ENCODE measurements around the gene CTU2. TPM values are rescaled to one million over a fixed set of nuclear protein-coding genes. Genes with fewer than 3 reads are reported as not detected.
A peak's percentile ranks its signal among the peaks of the same experiment; 100 is the strongest.

Gene CTU2
- total RNA-seq, 4 donors from 2014 or later = 2.8 to 5.6 (median 4.2) TPM; not detected in 1

DNA sequence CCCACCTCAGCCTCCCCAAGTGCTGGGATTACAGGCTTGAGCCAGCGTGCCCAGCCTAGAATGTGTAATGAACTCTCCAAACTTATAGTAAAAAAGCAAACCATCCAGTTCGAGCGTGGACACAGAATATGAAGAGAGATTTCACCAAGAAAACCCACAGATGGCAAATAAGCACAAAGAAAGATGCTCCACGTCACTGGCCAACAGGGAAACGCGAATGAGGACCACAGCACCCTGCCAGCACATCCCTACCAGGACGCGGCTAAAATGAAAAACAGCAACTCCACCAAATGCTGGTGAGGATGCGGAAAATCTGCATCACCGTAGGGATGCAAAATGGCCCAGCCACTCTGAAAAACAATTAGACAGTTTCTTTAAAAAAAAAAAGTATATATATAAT is 44.8 kb upstream of the CTU2 start:
- intact Hi-C loops (cut with DNase I; ENCODE audit: low total_unique reads) (no loop called here), in situ Hi-C loops (cut with MboI; ENCODE audit: low pct_ligation_motif_present in 1 of 4, low pct_unique_long_range_greater_than_20kb in 1 of 4, low sequenced_read_pairs in 3 of 4) (no loop called here)
- Histone ChIP-seq H3K27ac (no peak overlapping the region), H3K9me3 (no peaks in the 10 kb centered on the region), H3K4me3 (no peak overlapping the region), H3K27me3 (no peaks in the 10 kb centered on the region), H3K4me1 (peaks cover 0 to 25% (median 14%) of the 10 kb centered on the region in 4 donors), H3K36me3 (no peaks in the 10 kb centered on the region)
- DNase-seq = no peak
- TF ChIP-seq, protein P1, sequence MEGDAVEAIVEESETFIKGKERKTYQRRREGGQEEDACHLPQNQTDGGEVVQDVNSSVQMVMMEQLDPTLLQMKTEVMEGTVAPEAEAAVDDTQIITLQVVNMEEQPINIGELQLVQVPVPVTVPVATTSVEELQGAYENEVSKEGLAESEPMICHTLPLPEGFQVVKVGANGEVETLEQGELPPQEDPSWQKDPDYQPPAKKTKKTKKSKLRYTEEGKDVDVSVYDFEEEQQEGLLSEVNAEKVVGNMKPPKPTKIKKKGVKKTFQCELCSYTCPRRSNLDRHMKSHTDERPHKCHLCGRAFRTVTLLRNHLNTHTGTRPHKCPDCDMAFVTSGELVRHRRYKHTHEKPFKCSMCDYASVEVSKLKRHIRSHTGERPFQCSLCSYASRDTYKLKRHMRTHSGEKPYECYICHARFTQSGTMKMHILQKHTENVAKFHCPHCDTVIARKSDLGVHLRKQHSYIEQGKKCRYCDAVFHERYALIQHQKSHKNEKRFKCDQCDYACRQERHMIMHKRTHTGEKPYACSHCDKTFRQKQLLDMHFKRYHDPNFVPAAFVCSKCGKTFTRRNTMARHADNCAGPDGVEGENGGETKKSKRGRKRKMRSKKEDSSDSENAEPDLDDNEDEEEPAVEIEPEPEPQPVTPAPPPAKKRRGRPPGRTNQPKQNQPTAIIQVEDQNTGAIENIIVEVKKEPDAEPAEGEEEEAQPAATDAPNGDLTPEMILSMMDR (IDR thresholded peaks at IDR 0.05) = no peak
- WGBS, 2 donors (ENCODE audit: low coverage in 1 of 2) = 78 to 81% methylated on average over 2 to 10 of the region's 10 CpGs

DNA sequence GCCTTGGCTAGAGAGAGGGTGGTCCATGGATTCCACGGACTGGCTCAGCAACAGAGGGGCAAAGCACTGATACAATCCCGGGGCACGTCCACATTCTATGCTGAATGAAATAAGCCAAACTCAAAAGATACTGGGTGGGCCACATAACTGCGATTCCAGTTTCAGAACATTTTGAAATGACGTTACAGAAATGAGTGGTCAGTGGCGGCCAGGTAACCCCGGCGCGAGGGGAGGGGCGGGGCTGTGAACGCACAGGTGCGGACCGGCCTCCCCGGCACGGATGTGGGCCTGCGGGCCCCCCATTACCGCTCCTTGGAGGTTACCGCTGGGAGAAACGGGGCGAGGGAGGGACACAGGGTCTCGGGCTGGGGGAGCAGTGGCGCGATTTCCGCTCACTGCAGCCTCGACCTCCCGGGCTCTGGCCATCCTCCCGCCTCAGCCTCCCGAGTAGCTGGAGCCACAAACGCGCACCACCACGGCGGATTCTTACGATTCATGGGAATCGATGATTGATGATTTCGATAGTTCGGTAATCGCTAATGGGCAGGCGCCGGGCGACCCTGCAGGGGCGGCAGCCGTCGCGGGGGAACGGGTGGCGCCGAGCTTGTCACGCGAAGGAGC is 44.0 kb upstream of the CTU2 start:
- peak overlapping the region; percentile 55 to 94 (median 80) for H3K4me3 ChIP-seq
- H3K27ac ChIP-seq = peak overlapping the region; percentile 84 to 94 (median 90)
- no peaks in the 10 kb centered on the region for H3K9me3 ChIP-seq
- DNase-seq = peak; percentile 46
- in situ Hi-C loops (cut with MboI; ENCODE audit: low pct_ligation_motif_present in 1 of 4, low pct_unique_long_range_greater_than_20kb in 1 of 4, low sequenced_read_pairs in 3 of 4) (no loop called here), intact Hi-C loops (cut with DNase I; ENCODE audit: low total_unique reads) (no loop called here)
- H3K36me3 ChIP-seq = no peaks in the 10 kb centered on the region
- H3K27me3 ChIP-seq = no peaks in the 10 kb centered on the region
- WGBS, 2 donors (ENCODE audit: low coverage in 1 of 2) = 1 to 19% methylated on average over 3 to 46 of the region's 49 CpGs
- TF ChIP-seq EP300 (IDR thresholded peaks at IDR 0.05; ENCODE audit: low read depth) (no peak), POLR2AphosphoS5 (IDR thresholded peaks at IDR 0.05) (no peak), POLR2A (IDR thresholded peaks at IDR 0.05) (no peak)
- TF ChIP-seq, protein P1 (IDR thresholded peaks at IDR 0.05) = no peak
- peaks cover 0 to 25% (median 14%) of the 10 kb centered on the region in 4 donors for H3K4me1 ChIP-seq

DNA sequence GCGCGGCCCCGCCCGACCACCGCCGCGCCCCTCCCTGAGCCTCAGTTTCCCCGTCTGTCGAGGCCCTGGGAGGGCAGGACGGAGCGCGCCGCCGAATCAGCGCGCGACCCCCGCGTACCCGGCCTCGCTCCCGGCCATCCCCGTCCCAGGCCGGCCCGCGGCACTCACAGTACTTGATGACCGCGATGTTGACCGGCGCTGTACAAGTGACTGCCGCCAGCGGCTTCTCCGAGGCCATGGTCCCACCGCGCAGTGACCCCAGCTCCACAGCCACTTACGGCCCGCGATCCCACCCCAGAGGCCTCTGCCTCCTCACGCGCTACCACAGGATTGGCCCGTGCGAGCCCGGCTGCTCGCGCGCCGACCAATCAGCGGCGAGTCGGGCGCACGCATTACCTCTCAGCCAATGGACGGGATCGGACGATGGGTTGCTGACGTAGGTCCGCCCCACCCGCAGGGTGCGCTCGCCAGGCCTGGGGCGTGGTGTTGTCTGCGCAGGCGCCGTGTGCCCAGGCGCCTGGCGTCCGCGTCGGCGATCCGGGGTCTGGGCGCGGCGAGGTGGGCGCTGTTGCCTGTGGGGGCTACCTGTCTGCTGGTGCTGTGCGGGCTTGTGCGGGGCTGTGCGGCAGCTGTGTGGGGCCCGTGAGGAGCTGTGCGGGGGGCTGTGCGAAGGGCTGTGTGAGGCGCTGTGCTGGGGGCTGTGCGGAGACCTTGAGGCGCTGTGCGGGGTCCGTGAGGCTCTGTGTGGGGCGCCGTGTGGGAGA is 43.3 kb upstream of the CTU2 start, which contains the start of gene MVD:
TSS of gene MVD (minus strand) at position 249 of the 764 bp plus-strand sequence. CDS start at position 238, 11 bp downstream.
- intact Hi-C loops (cut with DNase I; ENCODE audit: low total_unique reads) = no loop called here
- Histone ChIP-seq H3K27me3 (no peaks in the 10 kb centered on the region), H3K36me3 (no peaks in the 10 kb centered on the region), H3K27ac (peak within 1 kb of the TSS; percentile 84 to 94 (median 90)), H3K4me1 (peaks cover 0 to 25% (median 14%) of the 10 kb centered on the region in 4 donors), H3K9me3 (no peaks in the 10 kb centered on the region), H3K4me3 (peak within 1 kb of the TSS; percentile 55 to 94 (median 80))
- 2% methylated on average over 48 of the region's 88 CpGs; no CpG with 5 or more reads in 1 of the 2 donors for WGBS, 2 donors (ENCODE audit: low coverage in 1 of 2)
- TF ChIP-seq POLR2AphosphoS5 (IDR thresholded peaks at IDR 0.05) = peak; percentile 92 to 97 (median 92)
- peak; percentile 95 for TF ChIP-seq POLR2A (IDR thresholded peaks at IDR 0.05)
- TF ChIP-seq, protein P1 (IDR thresholded peaks at IDR 0.05) = no peak
- DNase-seq = peak; percentile 98
- in situ Hi-C loops (cut with MboI; ENCODE audit: low pct_ligation_motif_present in 1 of 4, low pct_unique_long_range_greater_than_20kb in 1 of 4, low sequenced_read_pairs in 3 of 4) = no loop called here

DNA sequence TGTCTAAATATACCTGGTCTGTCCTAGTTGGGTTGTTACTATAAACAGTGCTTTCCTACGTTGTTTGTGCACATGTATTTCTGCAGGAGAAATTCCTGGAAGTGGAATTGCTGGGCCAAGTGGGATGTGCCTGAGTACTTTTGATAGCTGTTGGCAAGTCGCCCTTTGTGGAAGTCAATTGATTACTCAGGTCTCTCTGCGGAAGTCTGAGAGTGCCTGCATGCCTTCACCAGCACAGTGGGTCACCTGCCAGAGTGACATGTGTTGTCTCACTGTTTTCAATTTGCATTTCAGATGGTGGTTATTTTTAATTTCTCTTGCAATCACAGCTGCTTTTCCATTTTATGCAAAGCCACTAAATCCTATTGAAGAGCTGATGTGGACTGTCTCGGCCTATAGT is 41.2 kb upstream of the CTU2 start:
- H3K9me3 ChIP-seq = no peaks in the 10 kb centered on the region
- no peak overlapping the region for H3K27ac ChIP-seq
- H3K4me3 ChIP-seq = no peak overlapping the region
- intact Hi-C loops (cut with DNase I; ENCODE audit: low total_unique reads) (no loop called here), in situ Hi-C loops (cut with MboI; ENCODE audit: low pct_ligation_motif_present in 1 of 4, low pct_unique_long_range_greater_than_20kb in 1 of 4, low sequenced_read_pairs in 3 of 4) (no loop called here)
- no peak for DNase-seq
- H3K27me3 ChIP-seq = no peaks in the 10 kb centered on the region
- H3K4me1 ChIP-seq = peaks cover 0 to 21% (median 14%) of the 10 kb centered on the region in 4 donors
- H3K36me3 ChIP-seq = no peaks in the 10 kb centered on the region
- TF ChIP-seq, protein P1 (IDR thresholded peaks at IDR 0.05) = no peak
- TF ChIP-seq EP300 (IDR thresholded peaks at IDR 0.05; ENCODE audit: low read depth) = no peak
- no peak for TF ChIP-seq POLR2AphosphoS5 (IDR thresholded peaks at IDR 0.05)
- TF ChIP-seq POLR2A (IDR thresholded peaks at IDR 0.05) = no peak
- WGBS, 2 donors (ENCODE audit: low coverage in 1 of 2) = 80% methylated on average over 4 of the region's 4 CpGs; no CpG with 5 or more reads in 1 of the 2 donors

All from transverse colon (tissue), 4 donors.